HEK293T (cell line): ENCODE results near the gene DLK2.

Experiments
- CTCF ChIA-PET: fragments of 350-600 bp; formaldehyde crosslinking; extraction: SDS; loops from one replicate; lab custom pipeline; 2021; ENCODE audit warnings: antibody characterized with exemption, inconsistent platforms; lab: Yijun Ruan, JAX
- POLR2A ChIA-PET: fragments of 350-600 bp; formaldehyde crosslinking; extraction: SDS; loops from one replicate; lab custom pipeline; 2020; ENCODE audit warnings: antibody characterized with exemption, inconsistent platforms; lab: Yijun Ruan, JAX
- DNase-seq: peaks from one replicate; pipeline ENCODE4 v3.0.0; 2012; ENCODE audit warnings: mixed read lengths; ENCODE audit errors: extremely low spot score
- ARNT ChIP-seq: fragments of 450-650 bp; IDR thresholded peaks from 2 replicates; pipeline ENCODE4 v1.6.1; 2017; ENCODE audit warnings: mild to moderate bottlenecking
- BHLHE40 ChIP-seq: fragments of 450-650 bp; IDR thresholded peaks from 2 replicates; pipeline ENCODE4 v1.6.1; 2016; ENCODE audit warnings: mild to moderate bottlenecking, moderate library complexity, borderline replicate concordance
- CTBP1 ChIP-seq: fragments of 450-650 bp; IDR thresholded peaks from 2 replicates; pipeline ENCODE4 v1.6.1; 2016; ENCODE audit warnings: borderline replicate concordance
- ELF4 ChIP-seq: fragments of 450-650 bp; IDR thresholded peaks from 2 replicates; pipeline ENCODE4 v1.6.1; 2017; ENCODE audit warnings: antibody characterized with exemption
- FOXA1 ChIP-seq: fragments of 450-650 bp; IDR thresholded peaks from 2 replicates; pipeline ENCODE4 v1.6.1; 2016; ENCODE audit warnings: mild to moderate bottlenecking
- FOXK2 ChIP-seq: fragments of 450-650 bp; IDR thresholded peaks from 2 replicates; pipeline ENCODE4 v1.6.1; 2016; ENCODE audit warnings: mild to moderate bottlenecking
- FOXM1 ChIP-seq: fragments of 450-650 bp; IDR thresholded peaks from 2 replicates; pipeline ENCODE4 v1.6.1; 2017; ENCODE audit warnings: mild to moderate bottlenecking, borderline replicate concordance
- HDGF ChIP-seq: fragments of 450-650 bp; IDR thresholded peaks from 2 replicates; pipeline ENCODE4 v1.6.1; 2017; ENCODE audit warnings: antibody characterized with exemption, borderline replicate concordance
- L3MBTL2 ChIP-seq: fragments of 450-650 bp; conservative IDR thresholded peaks from 2 replicates; pipeline ENCODE4 v1.6.1; 2016; ENCODE audit warnings: mild to moderate bottlenecking
- LEF1 ChIP-seq: fragments of 450-650 bp; IDR thresholded peaks from 2 replicates; pipeline ENCODE4 v1.6.1; 2017; ENCODE audit warnings: mild to moderate bottlenecking, borderline replicate concordance
- NFRKB ChIP-seq: fragments of 450-650 bp; IDR thresholded peaks from 2 replicates; pipeline ENCODE4 v1.6.1; 2016; ENCODE audit warnings: mild to moderate bottlenecking, moderate library complexity
- PKNOX1 ChIP-seq: fragments of 450-650 bp; IDR thresholded peaks from 2 replicates; pipeline ENCODE4 v1.6.1; 2016
- SP1 ChIP-seq: fragments of 450-650 bp; IDR thresholded peaks from 2 replicates; pipeline ENCODE4 v1.6.1; 2017
- SUZ12 ChIP-seq: fragments of 450-650 bp; IDR thresholded peaks from 2 replicates; pipeline ENCODE4 v1.6.1; 2016; ENCODE audit warnings: mild to moderate bottlenecking
- TARDBP ChIP-seq: fragments of 450-650 bp; IDR thresholded peaks from 2 replicates; pipeline ENCODE4 v1.6.1; 2016
- ZNF384 ChIP-seq: fragments of 450-650 bp; IDR thresholded peaks from 2 replicates; pipeline ENCODE4 v1.6.1; 2016

DLK2 gene

GRCh38 chr6:43444036-43444435 is 11.3 kb downstream of the DLK2 start:
- ChIA-PET CTCF (no interaction called here), POLR2A (interaction anchor here (1.0 to 1.3 kb wide), 2 partner anchors 8 to 17 kb away, joined by 3 to 4 read pairs; partner anchors contain the start of gene ABCC10)
- no peak for TF ChIP-seq LEF1
- TF ChIP-seq FOXK2, result no peak
- TF ChIP-seq ZNF384, result no peak
- TF ChIP-seq HDGF, result no peak
- TF ChIP-seq FOXM1, result no peak
- no peak for DNase-seq

GRCh38 chr6:43442935-43443334 is 12.4 kb downstream of the DLK2 start:
- ChIA-PET CTCF (interaction anchor here (0.6 kb wide), 1 partner anchor 30 kb away, joined by 3 read pairs; no protein-coding TSS in a partner anchor), POLR2A (interaction anchor here (1.5 kb wide), 1 partner anchor 9 kb away, joined by 5 read pairs; no protein-coding TSS in a partner anchor)
- no peak for DNase-seq
- no peak for TF ChIP-seq ELF4
- TF ChIP-seq LEF1, result no peak
- no peak for TF ChIP-seq NFRKB
- TF ChIP-seq ARNT, result no peak
- no peak for TF ChIP-seq TARDBP
- no peak for TF ChIP-seq CTBP1
- TF ChIP-seq L3MBTL2, result no peak
- no peak for TF ChIP-seq FOXM1
- TF ChIP-seq SUZ12, result no peak
- no peak for TF ChIP-seq FOXA1
- no peak for TF ChIP-seq HDGF
- no peak for TF ChIP-seq FOXK2
- no peak for TF ChIP-seq BHLHE40

- CTCF ChIA-PET, result interaction anchor here (1.5 kb wide), 1 partner anchor 69 kb away, joined by 3 read pairs; no protein-coding TSS in a partner anchor
- POLR2A ChIA-PET, result interaction anchor here (0.8 to 3.3 kb wide), 2 partner anchors 10 to 191 kb away, joined by 3 to 18 read pairs; partner anchors contain the start of gene ABCC10
- DNase-seq, result no peak
- TF ChIP-seq SP1 (no peak), FOXA1 (no peak), LEF1 (no peak), PKNOX1 (no peak), ARNT (no peak), L3MBTL2 (no peak), FOXM1 (no peak), HDGF (no peak), CTBP1 (no peak), FOXK2 (no peak), ZNF384 (no peak), SUZ12 (no peak), NFRKB (no peak), TARDBP (no peak), ELF4 (no peak), BHLHE40 (no peak)
Measured at GRCh38 chr6:43437700-43438099, 17.6 kb downstream of the DLK2 start.

DNA sequence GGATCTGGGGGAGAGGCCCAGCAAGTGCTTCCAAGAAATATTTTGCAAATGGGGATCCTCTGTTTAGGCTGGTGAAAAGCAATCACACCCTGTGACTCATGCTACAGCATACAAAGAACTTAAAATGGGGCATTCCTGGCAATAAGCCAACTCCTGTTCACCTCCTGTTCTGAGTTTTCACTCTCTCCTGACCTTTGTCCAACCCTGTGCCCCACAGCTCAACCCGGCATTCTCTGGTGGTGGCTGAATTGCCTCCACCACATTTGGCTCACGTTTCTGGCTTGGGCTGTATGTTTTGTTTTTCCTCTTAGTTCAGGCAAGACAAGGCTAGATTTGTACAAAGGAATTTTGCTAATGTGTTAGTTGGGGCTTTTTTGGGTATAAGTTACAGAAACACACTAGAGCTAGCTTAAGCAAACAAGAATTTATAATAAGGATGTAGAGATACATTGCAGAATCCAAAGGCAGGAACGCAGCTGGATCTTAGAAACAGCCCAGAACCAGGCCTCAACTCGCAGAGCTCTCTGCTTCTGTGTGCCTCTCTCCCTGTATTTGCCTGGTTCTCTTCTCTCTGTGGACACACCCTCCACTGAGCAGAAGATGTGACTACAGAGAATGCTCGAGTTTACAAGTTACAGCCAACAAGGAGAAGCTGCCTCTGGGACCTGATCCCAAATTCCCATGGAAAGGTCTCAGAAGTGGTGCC is 18.6 kb downstream of the DLK2 start:
- no peak for TF ChIP-seq ZNF384
- no peak for TF ChIP-seq ARNT
- no peak for TF ChIP-seq HDGF
- TF ChIP-seq FOXK2, result no peak
- no peak for TF ChIP-seq BHLHE40
- TF ChIP-seq NFRKB, result no peak
- no peak for TF ChIP-seq CTBP1
- no peak for TF ChIP-seq FOXM1
- TF ChIP-seq ELF4, result no peak
- TF ChIP-seq PKNOX1, result no peak
- CTCF ChIA-PET, result interaction anchor here (0.6 to 1.5 kb wide), 2 partner anchors 70 to 322 kb away, joined by 3 read pairs; no protein-coding TSS in a partner anchor
- DNase-seq, result no peak
- POLR2A ChIA-PET, result interaction anchor here (1.2 to 3.3 kb wide), 2 partner anchors 9 to 71 kb away, joined by 3 to 18 read pairs; partner anchors contain the start of gene ABCC10

GRCh38 chr6:43435682-43436437 is 19.5 kb downstream of the DLK2 start:
- TF ChIP-seq NFRKB, result no peak
- TF ChIP-seq FOXM1, result no peak
- TF ChIP-seq FOXA1, result no peak
- TF ChIP-seq BHLHE40, result no peak
- TF ChIP-seq TARDBP, result no peak
- TF ChIP-seq HDGF, result no peak
- POLR2A ChIA-PET, result interaction anchor here (1.1 to 3.3 kb wide), 3 partner anchors 9 to 72 kb away, joined by 3 to 18 read pairs (median 3); partner anchors contain the start of gene ABCC10
- DNase-seq, result no peak
- CTCF ChIA-PET, result interaction anchor here (1.5 kb wide), 1 partner anchor 71 kb away, joined by 3 read pairs; no protein-coding TSS in a partner anchor

- POLR2A ChIA-PET, result interaction anchor here (1.1 to 1.7 kb wide), 2 partner anchors 8 to 9 kb away, joined by 3 to 5 read pairs; no protein-coding TSS in a partner anchor
- CTCF ChIA-PET, result no interaction called here
- no peak for DNase-seq
- TF ChIP-seq NFRKB (no peak), FOXA1 (no peak), L3MBTL2 (no peak), PKNOX1 (no peak), FOXM1 (no peak), BHLHE40 (no peak), CTBP1 (no peak), SUZ12 (no peak), ARNT (no peak), LEF1 (no peak), ZNF384 (no peak), TARDBP (no peak)
Measured at GRCh38 chr6:43434943-43435342, 20.4 kb downstream of the DLK2 start.
